Measurements from ENCODE around the gene MLN. TPM values are rescaled to one million over a fixed set of nuclear protein-coding genes. Genes with fewer than 3 reads are reported as not detected.

MLN gene, protein sequence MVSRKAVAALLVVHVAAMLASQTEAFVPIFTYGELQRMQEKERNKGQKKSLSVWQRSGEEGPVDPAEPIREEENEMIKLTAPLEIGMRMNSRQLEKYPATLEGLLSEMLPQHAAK
- not detected in 2 replicates for total RNA-seq (2022)
- not detected for Bru-seq, nascent RNA
- BruChase-seq, experiment 1, labeled RNA remaining after a 6-hour chase = not detected
- BruChase-seq, experiment 2, labeled RNA remaining after a 2-hour chase = not detected
- long read RNA-seq = 0 reads

- POLR2A ChIA-PET = no interaction called here
- peaks cover 47% of the 10 kb centered on the region for H3K27me3 Mint-ChIP-seq (ENCODE audit: insufficient read depth, unreplicated experiment)
- CTCF ChIA-PET = interaction anchor here (0.6 to 1.3 kb wide), 2 partner anchors 12 to 322 kb away, joined by 3 to 5 read pairs; no protein-coding TSS in a partner anchor
- no peaks in the 10 kb centered on the region for H3K9me3 Mint-ChIP-seq (ENCODE audit: unreplicated experiment)
- intact Hi-C loops (cut with micrococcal nuclease) = no loop called here
- no peaks in the 10 kb centered on the region for H3K4me1 Mint-ChIP-seq (ENCODE audit: insufficient read depth, unreplicated experiment)
- TF ChIP-seq, protein P1, sequence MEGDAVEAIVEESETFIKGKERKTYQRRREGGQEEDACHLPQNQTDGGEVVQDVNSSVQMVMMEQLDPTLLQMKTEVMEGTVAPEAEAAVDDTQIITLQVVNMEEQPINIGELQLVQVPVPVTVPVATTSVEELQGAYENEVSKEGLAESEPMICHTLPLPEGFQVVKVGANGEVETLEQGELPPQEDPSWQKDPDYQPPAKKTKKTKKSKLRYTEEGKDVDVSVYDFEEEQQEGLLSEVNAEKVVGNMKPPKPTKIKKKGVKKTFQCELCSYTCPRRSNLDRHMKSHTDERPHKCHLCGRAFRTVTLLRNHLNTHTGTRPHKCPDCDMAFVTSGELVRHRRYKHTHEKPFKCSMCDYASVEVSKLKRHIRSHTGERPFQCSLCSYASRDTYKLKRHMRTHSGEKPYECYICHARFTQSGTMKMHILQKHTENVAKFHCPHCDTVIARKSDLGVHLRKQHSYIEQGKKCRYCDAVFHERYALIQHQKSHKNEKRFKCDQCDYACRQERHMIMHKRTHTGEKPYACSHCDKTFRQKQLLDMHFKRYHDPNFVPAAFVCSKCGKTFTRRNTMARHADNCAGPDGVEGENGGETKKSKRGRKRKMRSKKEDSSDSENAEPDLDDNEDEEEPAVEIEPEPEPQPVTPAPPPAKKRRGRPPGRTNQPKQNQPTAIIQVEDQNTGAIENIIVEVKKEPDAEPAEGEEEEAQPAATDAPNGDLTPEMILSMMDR (IDR thresholded peaks at IDR 0.05; ENCODE audit: unreplicated experiment) = no peak
- H3K36me3 Mint-ChIP-seq (ENCODE audit: insufficient read depth, unreplicated experiment) = peaks cover 6% of the 10 kb centered on the region
- no peak for DNase-seq (ENCODE audit: unreplicated experiment)
- BruUV-seq (replicated peaks) = no TSS peak
- no peak within 1 kb of the TSS for H3K27ac Mint-ChIP-seq (ENCODE audit: low read depth, unreplicated experiment)
- H3K4me3 Mint-ChIP-seq (ENCODE audit: unreplicated experiment) = no peak within 1 kb of the TSS
These were observed at the start of gene MLN for GRCh38 chr6:33803571-33804053. Gene MLN (minus strand): TSS chr6:33804003. CDS start chr6:33801163, 2,840 bp downstream.

DNA sequence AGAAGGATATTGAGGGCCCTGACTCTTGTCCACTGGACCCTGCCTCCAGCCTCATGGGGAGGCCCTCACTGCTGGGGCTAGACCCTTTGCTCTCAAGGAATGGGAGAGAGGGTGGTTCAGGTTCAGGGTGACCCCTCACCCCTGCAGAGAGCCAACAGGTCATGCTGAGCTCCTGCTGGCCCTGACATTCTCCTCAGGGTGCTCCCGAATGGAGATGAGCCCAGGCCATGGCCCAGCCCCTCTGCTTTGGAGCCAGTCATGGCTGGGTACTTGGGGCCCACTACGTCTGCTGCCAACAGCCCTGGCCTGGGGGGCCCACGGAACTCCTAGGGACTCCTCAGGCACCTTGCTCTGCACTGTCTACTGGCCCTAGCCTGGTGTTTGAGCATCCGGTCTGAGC is 49.2 kb upstream of the MLN start:
- peaks cover 6% of the 10 kb centered on the region for H3K36me3 Mint-ChIP-seq (ENCODE audit: insufficient read depth, unreplicated experiment)
- H3K27ac Mint-ChIP-seq (ENCODE audit: low read depth, unreplicated experiment) = no peak overlapping the region
- intact Hi-C loops (cut with micrococcal nuclease) = no loop called here
- ChIA-PET POLR2A (no interaction called here), CTCF (interaction anchor here (0.6 kb wide), 1 partner anchor 14 kb away, joined by 3 read pairs; no protein-coding TSS in a partner anchor)
- DNase-seq (ENCODE audit: unreplicated experiment) = no peak
- H3K27me3 Mint-ChIP-seq (ENCODE audit: insufficient read depth, unreplicated experiment) = no peaks in the 10 kb centered on the region
- no peaks in the 10 kb centered on the region for H3K9me3 Mint-ChIP-seq (ENCODE audit: unreplicated experiment)
- TF ChIP-seq, protein P1 (IDR thresholded peaks at IDR 0.05; ENCODE audit: unreplicated experiment) = no peak
- no peak overlapping the region for H3K4me3 Mint-ChIP-seq (ENCODE audit: unreplicated experiment)
- no TSS peak for BruUV-seq (replicated peaks)
- H3K4me1 Mint-ChIP-seq (ENCODE audit: insufficient read depth, unreplicated experiment) = no peaks in the 10 kb centered on the region

DNA sequence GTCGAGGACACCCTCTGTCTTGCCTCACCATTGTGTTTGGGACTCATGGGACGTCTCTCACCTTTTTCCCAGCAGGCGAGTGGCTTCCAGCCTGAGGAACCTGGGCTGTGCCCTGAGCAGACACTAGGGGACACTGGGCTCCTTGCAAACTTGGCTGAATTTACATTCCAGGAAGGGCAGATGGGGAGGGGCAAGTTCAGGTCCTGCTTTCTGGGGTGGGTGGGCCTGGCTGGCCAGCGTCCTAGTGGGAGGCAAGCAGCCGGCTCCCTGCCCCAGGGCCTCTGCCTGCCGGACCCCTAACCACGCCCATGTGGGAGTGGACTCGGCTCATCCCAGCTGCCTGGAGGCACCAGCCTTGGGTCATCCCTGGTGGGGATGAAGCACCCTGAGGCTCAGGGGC is 48.2 kb upstream of the MLN start:
- H3K27ac Mint-ChIP-seq (ENCODE audit: low read depth, unreplicated experiment) = no peak overlapping the region
- intact Hi-C loops (cut with micrococcal nuclease) = loop anchor here (1.0 kb wide), 1 partner anchor 175 kb away; no protein-coding TSS in a partner anchor
- DNase-seq (ENCODE audit: unreplicated experiment) = peak; percentile 38
- CTCF ChIA-PET = interaction anchor here (0.6 to 1.4 kb wide), 3 partner anchors 45 to 305 kb away, joined by 3 to 4 read pairs (median 3); no protein-coding TSS in a partner anchor
- BruUV-seq (replicated peaks) = no TSS peak
- H3K4me3 Mint-ChIP-seq (ENCODE audit: unreplicated experiment) = no peak overlapping the region
- peaks cover 6% of the 10 kb centered on the region for H3K36me3 Mint-ChIP-seq (ENCODE audit: insufficient read depth, unreplicated experiment)
- TF ChIP-seq, protein P1 (IDR thresholded peaks at IDR 0.05; ENCODE audit: unreplicated experiment) = peak; percentile 51
- H3K27me3 Mint-ChIP-seq (ENCODE audit: insufficient read depth, unreplicated experiment) = no peaks in the 10 kb centered on the region
- POLR2A ChIA-PET = interaction anchor here (0.7 kb wide), 1 partner anchor 64 kb away, joined by 3 read pairs; no protein-coding TSS in a partner anchor
- H3K4me1 Mint-ChIP-seq (ENCODE audit: insufficient read depth, unreplicated experiment) = no peaks in the 10 kb centered on the region
- H3K9me3 Mint-ChIP-seq (ENCODE audit: unreplicated experiment) = no peaks in the 10 kb centered on the region

DNA sequence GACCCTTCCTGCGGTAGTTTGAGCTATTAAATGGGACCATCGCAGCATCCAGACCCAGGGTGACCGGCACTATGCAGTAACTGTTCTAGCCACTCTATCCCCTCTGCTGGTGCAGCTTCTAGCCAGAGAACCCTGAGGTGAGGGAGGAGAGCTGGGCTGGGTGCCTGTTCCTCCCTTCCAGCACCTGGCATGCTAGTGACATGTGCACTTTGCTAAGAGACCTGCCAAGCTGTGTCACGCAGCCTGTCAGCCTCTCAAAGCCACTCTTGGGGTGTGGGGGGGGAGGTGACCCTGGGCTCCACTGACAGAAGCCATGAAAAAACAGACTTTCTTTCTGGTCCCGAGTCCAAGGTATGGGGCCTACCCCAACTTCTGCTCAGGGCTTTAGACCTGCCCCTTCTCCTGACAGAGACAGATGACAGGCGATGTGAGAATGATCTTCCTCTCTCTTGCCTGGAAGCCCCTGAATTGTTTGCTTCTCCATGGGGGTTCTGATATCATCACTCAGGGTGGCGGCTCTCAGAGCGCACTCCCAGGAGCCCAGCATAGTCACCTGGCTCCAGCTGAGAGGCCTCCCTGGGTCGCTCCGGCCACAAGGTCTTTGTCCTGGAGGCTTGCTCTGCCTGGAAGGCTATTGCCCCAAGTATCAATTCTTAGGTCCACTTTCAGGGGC is 47.2 kb upstream of the MLN start:
- ChIA-PET CTCF (interaction anchor here (0.6 to 1.4 kb wide), 5 partner anchors 30 to 306 kb away, joined by 3 to 5 read pairs (median 3); no protein-coding TSS in a partner anchor), POLR2A (interaction anchor here (0.6 kb wide), 1 partner anchor 26 kb away, joined by 3 read pairs; no protein-coding TSS in a partner anchor)
- intact Hi-C loops (cut with micrococcal nuclease) = no loop called here
- peaks cover 6% of the 10 kb centered on the region for H3K36me3 Mint-ChIP-seq (ENCODE audit: insufficient read depth, unreplicated experiment)
- no peak overlapping the region for H3K27ac Mint-ChIP-seq (ENCODE audit: low read depth, unreplicated experiment)
- no peaks in the 10 kb centered on the region for H3K9me3 Mint-ChIP-seq (ENCODE audit: unreplicated experiment)
- H3K4me1 Mint-ChIP-seq (ENCODE audit: insufficient read depth, unreplicated experiment) = no peaks in the 10 kb centered on the region
- no TSS peak for BruUV-seq (replicated peaks)
- no peak for DNase-seq (ENCODE audit: unreplicated experiment)
- no peaks in the 10 kb centered on the region for H3K27me3 Mint-ChIP-seq (ENCODE audit: insufficient read depth, unreplicated experiment)
- no peak overlapping the region for H3K4me3 Mint-ChIP-seq (ENCODE audit: unreplicated experiment)
- TF ChIP-seq, protein P1 (IDR thresholded peaks at IDR 0.05; ENCODE audit: unreplicated experiment) = no peak
